ENCODE measurements around the gene LPCAT1.
"Not testable (repeated sequence)": the region's sequence is repeated elsewhere in the genome, so short reads cannot be mapped to it uniquely, and the experiment has no call there.

Gene LPCAT1

GRCh38 chr5:1523480-1523792, 324 bp downstream of the LPCAT1 start:
- in situ Hi-C loops (cut with MboI; ENCODE audit: low sequenced_read_pairs): no loop called here

DNA sequence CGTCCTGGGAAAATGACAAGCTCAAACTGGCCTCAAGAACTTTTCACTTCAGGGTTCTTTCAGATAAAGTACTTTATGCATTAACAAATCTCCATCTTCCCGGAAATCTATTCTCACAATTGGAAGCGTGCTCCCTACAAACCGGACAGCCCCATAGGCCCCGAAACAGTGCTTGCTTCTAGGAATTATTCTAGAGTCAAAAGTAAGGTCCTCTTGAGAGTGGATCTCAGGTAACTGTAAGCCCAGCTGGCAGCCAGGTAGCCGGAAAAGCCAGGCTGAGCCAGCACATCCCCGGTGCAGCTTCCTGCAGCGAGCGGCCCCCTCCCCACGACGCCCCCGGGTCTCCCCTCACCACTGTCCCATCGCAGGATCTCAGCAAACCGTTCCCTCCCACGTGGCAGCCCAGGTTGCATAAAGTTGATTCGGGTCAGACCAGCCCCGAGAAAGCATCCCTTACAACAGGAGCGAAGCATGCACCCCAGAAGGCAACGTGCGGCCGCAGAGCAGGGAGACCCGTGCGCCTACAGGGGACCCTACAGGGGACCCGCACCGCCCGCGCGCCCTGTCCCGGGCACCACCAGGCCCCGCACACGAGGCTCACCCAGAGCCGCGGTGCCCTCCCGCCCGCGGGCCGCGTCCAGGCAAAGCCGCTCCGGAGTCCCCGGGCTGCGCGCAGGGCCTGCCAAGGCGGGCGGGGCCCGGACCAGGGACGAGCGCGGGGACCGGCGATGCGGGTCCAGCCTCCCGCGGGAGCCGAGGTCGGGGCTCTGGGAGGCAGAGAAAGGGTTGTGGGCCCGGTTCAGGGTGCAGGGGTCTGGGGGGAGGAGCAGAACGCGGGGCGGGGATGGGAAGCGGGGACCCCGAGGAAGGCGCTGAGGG, 920 bp downstream of the LPCAT1 start:
- in situ Hi-C loops (cut with MboI; ENCODE audit: low sequenced_read_pairs): no loop called here

DNA sequence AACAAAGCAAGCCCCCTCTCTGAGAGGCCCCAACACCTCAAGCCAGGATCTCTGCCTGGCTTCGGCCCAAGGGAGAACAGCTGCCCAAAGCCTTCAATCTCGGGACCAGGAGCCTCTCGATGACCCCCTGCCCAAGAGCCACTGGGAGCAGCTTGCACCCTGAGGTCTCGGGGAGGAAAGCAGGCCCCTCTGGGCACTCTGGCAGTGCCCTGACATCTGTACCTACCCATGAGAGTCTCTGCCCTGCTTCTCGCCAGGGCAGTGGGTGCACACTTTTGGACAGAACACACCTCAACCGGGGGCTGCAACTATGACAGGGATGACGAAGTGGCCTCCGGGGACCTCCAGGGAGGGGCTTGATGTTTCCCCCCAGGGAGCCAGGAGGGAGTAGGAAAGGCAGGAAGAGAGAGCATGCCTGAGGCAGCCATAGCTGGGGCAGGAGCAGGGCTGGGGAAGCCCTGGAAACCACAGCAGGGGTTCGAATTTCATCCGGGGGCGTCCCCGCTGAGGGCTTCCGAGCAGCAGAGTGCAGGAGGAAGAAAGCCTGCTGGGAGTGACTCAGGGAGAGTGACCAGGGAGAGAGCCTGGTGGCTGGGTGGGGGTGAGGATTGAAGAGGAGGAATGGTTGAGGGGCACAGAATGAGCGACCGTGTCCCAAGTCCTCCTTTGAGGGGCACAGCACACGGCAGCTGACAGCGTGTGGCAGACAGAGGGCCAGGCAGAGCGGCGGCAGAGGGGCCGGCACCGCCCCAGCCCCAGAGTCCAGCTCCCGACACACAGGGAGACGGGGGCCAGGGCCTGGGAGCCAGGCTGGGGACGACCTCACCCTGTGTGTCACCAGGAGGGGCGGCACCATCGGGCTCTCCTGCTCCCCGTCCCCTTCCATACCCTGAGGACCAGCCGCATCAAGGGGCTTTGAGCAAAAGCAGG, 1.8 kb downstream of the LPCAT1 start:
- in situ Hi-C loops (cut with MboI; ENCODE audit: low sequenced_read_pairs): no loop called here

DNA sequence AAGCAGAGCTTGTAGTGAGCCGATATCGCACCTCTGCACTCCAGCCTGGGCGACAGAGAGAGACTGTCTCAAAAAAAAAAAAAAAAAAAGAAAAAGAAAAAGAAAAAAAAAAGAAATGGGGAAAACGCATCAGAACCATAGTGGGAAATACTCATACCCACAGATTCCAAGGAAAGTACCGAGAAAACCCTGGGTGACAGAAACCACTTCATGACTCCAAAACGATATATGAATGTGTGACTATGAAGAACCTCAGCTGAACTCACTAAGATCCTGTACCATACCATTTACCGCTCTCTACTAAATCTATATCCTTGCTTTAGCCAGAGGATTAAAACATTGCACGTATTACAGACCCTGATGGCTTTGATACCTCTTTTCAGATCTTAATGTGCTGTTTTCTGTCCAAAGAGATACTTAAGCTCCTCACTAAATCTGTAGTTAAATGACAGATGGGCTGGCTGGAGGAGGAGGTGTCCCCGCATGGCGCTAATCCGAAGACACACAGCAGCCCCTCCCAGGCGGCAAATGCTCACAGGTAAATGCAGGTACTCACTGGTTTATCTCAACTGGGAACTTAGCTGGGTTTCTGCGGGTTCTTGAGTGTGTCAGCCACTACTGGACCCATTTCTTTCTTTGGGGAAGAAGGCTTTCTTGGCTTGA, 2.8 kb downstream of the LPCAT1 start:
- in situ Hi-C loops (cut with MboI; ENCODE audit: low sequenced_read_pairs): no loop called here

DNA sequence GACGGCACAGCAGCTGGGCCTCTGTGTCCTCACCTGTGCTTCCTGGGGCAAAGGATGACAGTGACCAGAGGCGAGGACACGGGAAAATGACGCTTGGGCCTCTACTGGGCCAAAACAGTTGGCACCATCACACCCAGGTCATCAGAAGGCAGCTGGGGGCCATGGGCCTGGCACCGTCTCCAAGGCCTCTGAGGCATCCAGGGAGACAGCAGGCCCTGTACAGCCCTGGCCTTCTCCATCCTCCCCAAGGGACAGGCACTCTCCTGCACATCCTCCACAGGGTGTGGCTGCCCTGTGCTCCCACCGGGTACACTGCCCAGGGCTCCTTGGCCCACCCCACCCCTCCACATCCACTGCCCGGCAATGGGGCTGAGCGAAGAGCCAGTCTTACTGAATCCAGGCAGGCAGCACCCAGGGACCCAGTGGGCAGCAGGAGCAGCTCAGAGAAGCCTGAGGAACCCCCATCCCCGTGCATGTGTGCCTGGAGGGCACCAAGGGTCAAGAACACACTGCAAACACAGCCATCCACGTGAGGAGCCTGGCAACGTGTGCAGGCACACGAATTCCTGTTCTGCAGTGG, 4.0 kb downstream of the LPCAT1 start:
- in situ Hi-C loops (cut with MboI; ENCODE audit: low sequenced_read_pairs): no loop called here

- in situ Hi-C loops (cut with MboI; ENCODE audit: low sequenced_read_pairs): no loop called here
Measured at GRCh38 chr5:1517838-1518237, 5.9 kb downstream of the LPCAT1 start.

GRCh38 chr5:1516615-1517601, 6.9 kb downstream of the LPCAT1 start:
- in situ Hi-C loops (cut with MboI; ENCODE audit: low sequenced_read_pairs): no loop called here

DNA sequence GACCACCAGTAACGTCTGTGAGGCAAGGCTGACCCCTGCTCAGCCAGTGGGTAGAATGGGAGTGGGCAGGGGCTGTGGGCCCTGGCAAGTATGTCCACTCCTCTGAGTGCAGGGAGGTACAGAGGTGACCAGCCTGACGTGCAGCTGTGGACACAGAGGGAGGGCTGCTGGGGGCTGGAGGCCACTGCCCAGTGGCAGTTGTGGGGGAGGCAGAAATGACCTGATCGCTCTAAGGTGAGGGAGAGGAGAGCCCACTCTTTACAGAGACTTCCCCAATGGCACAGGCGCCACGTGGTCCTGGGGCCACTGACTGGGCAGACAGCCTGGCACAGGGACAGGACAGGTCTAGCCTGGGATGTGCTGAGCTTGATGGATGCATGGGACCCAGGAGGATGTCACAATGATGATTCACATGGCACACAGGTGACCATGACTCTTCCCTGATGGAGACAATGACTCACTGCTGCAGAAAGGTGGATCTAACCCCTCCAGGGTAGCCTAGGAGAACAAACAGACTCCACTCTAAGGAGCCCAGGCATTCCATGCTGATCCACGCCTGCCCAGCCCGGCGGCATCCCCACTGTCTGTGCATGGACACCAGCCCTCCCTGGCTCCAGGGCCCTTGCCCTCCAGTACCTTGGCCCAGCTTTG, 7.7 kb downstream of the LPCAT1 start:
- in situ Hi-C loops (cut with MboI; ENCODE audit: low sequenced_read_pairs): no loop called here

DNA sequence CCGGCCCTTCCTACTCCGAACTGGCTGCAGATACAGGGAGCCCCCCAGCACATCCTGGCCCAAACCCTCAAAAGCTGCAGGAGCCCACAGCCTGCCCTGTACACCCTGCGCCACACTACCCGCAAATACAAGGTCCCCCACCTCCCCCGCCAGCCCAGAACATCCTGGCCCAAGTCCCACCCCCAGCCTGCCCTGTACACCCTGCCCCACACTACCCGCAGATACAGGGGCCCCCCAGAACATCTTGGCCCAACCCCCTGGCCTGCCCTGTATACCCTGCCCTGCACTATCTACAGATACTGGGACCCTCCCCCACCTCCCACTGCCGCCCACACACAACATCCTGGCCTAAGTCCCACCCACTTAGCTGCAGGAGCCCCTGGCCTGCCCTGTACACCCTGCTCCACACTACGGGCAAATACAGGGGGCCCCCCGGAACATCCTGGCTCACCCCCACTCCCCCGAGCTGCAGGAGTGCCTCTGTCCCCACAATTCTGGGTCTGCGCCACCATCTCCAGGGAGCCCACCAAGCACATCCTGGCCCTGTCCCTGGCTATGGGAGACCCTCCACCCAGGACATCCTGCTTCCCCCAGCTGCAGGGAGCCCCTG, 8.3 kb downstream of the LPCAT1 start:
- in situ Hi-C loops (cut with MboI; ENCODE audit: low sequenced_read_pairs): no loop called here

DNA sequence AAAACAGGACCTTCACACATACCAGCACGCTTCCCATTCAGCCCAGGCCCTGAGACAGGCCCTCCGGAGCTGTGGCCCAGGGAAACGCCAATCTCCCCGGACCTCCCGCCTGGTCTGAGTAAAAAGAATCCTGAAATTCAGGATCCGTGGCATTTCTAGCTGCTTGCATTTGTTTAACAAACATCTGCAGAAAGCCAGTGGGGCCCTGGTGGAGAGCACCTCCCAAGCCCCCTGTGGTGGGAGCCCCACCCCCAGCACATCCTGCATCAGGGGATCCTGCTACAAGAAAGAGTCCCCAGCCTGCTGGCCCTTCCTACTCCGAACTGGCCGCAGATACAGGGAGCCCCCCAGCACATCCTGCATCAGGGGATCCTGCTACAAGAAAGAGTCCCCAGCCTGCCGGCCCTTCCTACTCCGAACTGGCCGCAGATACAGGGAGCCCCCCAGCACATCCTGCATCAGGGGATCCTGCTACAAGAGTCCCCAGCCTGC, 8.9 kb downstream of the LPCAT1 start:
- in situ Hi-C loops (cut with MboI; ENCODE audit: low sequenced_read_pairs): not testable (repeated sequence)

DNA sequence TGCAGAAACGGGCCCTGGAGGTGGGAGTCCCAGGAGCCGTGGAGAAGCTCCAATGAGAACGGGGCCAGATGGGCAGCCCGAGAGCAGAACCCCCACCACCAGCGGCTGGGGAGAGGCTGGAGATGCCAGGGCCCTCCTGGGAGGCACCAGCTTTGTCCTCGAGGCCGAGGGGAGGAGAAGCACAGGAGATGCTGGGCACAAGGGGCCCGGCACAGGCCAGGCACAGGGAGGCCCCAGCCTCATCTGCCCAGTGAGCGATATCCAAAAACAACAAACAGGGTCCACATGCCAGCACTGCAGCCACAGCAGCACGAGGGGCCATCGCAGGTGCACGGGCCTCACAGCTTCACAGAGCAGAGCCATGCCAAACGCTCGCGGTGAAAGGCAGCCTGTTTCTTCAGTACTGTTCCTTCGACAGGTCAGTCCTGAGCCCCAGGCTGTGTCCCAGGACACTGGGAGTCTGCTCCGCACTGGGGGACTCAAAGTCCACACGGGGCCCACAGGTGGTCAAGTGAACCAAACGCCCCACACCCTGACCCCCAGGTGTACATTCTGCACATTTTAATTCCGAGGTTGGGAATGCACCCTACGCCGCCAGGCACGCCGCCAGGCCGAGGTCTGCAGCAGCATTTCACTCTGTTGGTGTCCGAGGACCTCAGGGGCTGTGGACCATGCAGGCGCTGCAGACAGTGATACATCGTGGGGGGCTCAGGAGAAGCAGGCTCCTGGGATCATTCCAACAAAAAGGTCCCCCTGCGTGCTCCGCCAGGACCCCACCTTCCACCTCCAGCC, 9.5 kb downstream of the LPCAT1 start:
- in situ Hi-C loops (cut with MboI; ENCODE audit: low sequenced_read_pairs): no loop called here

GRCh38 chr5:1513326-1514026, 10.3 kb downstream of the LPCAT1 start:
- in situ Hi-C loops (cut with MboI; ENCODE audit: low sequenced_read_pairs): no loop called here

- in situ Hi-C loops (cut with MboI; ENCODE audit: low sequenced_read_pairs): no loop called here
Measured at GRCh38 chr5:1512541-1513291, 11.0 kb downstream of the LPCAT1 start.

- in situ Hi-C loops (cut with MboI; ENCODE audit: low sequenced_read_pairs): no loop called here
Measured at GRCh38 chr5:1511651-1512540, 11.9 kb downstream of the LPCAT1 start.

DNA sequence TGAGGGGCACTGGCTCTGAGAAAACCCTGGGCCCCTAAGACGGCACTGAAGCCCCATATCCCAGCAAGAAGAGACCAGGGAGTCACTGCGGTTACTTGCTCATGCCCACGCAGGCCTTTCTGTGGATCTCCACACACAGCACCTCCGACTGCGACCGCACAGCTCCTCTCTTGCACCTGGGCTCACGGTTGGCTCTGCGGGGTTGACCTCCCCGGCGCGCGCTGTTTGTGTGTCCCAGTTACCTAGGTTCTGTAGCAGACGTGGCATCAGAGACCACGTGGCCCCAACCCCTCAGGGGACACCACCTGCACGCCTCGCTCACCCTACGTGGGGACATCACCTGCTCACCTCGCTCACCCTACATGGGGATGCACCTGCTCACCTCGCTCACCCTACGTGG, 12.7 kb downstream of the LPCAT1 start:
- in situ Hi-C loops (cut with MboI; ENCODE audit: low sequenced_read_pairs): no loop called here

GRCh38 chr5:1510631-1511030, 13.1 kb downstream of the LPCAT1 start:
- in situ Hi-C loops (cut with MboI; ENCODE audit: low sequenced_read_pairs): no loop called here
